Esophagus squamous epithelium (tissue), 5 donors: ENCODE measurements around the gene BRAF. TPM values are rescaled to one million over a fixed set of nuclear protein-coding genes. Genes with fewer than 3 reads are reported as not detected.

ENCODE experiments used
- DNase-seq: peaks from one replicate; lab custom pipeline; 2025; lab: John Stamatoyannopoulos, UW
- H3K27ac ChIP-seq, 4 donors: fragments of 200-600 bp; sonication (generic); one replicate each; pipeline ENCODE4 v1.5.1; 2016 to 2019; ENCODE audit warnings: mild to moderate bottlenecking in 1 of 4
- H3K27me3 ChIP-seq, 4 donors: fragments of 200-600 bp; sonication (generic); 1 replicate in 3 of 4; 2 replicates in 1 of 4; pipeline versions ENCODE4 v1.5.1 to v1.6.0; 2017 to 2021; ENCODE audit warnings: antibody characterized with exemption in 1 of 4
- H3K36me3 ChIP-seq, 3 donors: fragments of 200-600 bp; sonication (generic); one replicate each; pipeline ENCODE4 v1.5.1; 2016 to 2019
- H3K4me1 ChIP-seq, 3 donors: fragments of 200-600 bp; sonication (generic); one replicate each; pipeline ENCODE4 v1.5.1; 2017 to 2019
- H3K4me3 ChIP-seq, 4 donors: fragments of 200-600 bp; sonication (generic); 1 replicate in 3 of 4; 2 replicates in 1 of 4; pipeline ENCODE4 v1.5.1; 2016 to 2019; ENCODE audit warnings: mild to moderate bottlenecking in 2 of 4, moderate library complexity in 1 of 4
- H3K9me3 ChIP-seq, 3 donors: fragments of 200-600 bp; sonication (generic); one replicate each; pipeline ENCODE4 v1.5.1; 2016 to 2019
- CTCF ChIP-seq, 6 experiments: fragments of 450-650 bp in 4 of 6; fragments of 200-600 bp in 2 of 6; sonication (generic) in 2 of 6; IDR thresholded peaks; one replicate each; pipeline ENCODE4 v1.5.1; 2016 to 2019; ENCODE audit warnings: antibody characterized with exemption in 6 of 6, mild to moderate bottlenecking in 4 of 6, moderate library complexity in 4 of 6
- POLR2A ChIP-seq, 4 donors: fragments of 450-650 bp; IDR thresholded peaks; one replicate each; pipeline ENCODE4 v1.6.1; 2017; ENCODE audit warnings: antibody characterized with exemption in 4 of 4, mild to moderate bottlenecking in 4 of 4, moderate library complexity in 3 of 4
- WGBS, 2 donors: methylation state at CpG; one replicate each; pipeline ENCODE4 v1.1.5; 2018; 5-methylcytosine and 5-hydroxymethylcytosine counted together
- intact Hi-C: fragments of 100-400 bp; cut with DNase I; formaldehyde crosslinking; loops from one replicate; pipeline ENCODE4 v1.15.0; 2022
- total RNA-seq, 4 donors: library from RNA; depleted of rRNA; stranded (reverse); fragments of >200 nt; gene quantifications; one replicate each; pipeline ENCODE4 v1.1.0, GENCODE V29; 2016
- donor health status: DM: yes; HTN: yes; CAD: no.

The BRAF gene
- total RNA-seq, 4 donors from 2014 or later, result 10.0 to 40.6 (median 20.6) TPM

DNA sequence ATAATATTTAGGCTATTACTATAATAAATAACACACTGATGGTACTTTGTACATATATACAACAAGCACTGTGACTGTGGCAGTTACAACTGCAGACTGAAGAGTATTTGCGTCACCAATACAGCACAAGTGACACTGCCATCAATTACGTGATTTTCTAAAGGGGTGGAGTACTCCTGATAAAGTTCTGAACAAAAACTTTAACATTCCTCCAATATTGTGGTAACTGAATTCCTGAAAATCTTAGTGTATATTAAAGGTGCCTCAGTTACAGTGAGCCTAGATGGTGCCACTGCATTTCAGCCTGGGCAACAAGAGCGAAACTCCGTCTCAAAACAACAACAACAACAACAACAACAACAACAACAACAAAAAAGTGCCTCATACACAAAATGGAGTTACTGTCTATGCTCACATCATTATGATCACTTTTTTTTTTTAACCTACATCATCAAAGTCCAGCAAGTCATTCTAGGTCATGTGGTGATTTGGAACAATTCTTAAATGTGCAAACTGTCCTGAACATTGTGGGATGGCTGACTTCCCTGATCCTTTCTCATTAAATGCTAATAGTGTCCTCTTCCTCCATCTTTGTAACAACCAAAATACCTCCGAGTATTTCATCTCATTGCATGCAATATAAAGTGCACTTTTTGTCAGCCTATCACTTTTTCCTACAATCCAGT, 15.1 kb downstream of the BRAF start:
- H3K27ac ChIP-seq, result no peak overlapping the region
- intact Hi-C loops, result no loop called here
- WGBS, 2 donors, result 93 to 94% methylated on average over 5 of the region's 5 CpGs

DNA sequence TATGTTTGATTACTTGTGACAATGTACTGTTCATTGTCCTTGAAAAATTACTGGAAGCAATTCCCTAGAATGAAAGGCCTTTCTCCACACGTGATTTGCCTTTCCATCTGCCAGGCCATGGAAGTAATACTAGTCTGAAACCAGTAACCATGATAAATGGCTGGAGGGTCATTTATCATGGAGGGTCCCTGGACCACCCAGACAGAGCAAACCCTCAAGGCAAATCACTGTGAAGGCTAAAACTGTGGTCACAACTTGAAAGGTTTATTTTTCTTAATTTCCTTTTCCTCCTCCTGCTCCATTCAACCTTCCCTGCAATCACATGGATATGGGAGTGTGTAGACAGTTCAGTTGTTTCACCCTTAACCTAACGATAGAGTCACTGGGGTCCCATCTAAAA, 16.4 kb downstream of the BRAF start:
- DNase-seq, result no peak
- intact Hi-C loops, result no loop called here
- Histone ChIP-seq H3K27me3 (no peaks in the 10 kb centered on the region), H3K27ac (no peak overlapping the region), H3K4me1 (peaks cover 0 to 17% (median 5%) of the 10 kb centered on the region in 3 donors), H3K36me3 (peaks cover 0 to 2% (median 0%) of the 10 kb centered on the region in 3 donors), H3K9me3 (no peaks in the 10 kb centered on the region), H3K4me3 (no peak overlapping the region)
- WGBS, 2 donors, result 55 to 83% methylated on average over 2 of the region's 2 CpGs
- TF ChIP-seq POLR2A (IDR thresholded peaks at IDR 0.05) (no peak), CTCF (IDR thresholded peaks at IDR 0.05) (no peak)

More for the DNA sequence above, 15.1 kb downstream of the BRAF start:
- Histone ChIP-seq H3K9me3 (no peaks in the 10 kb centered on the region), H3K36me3 (no peaks in the 10 kb centered on the region), H3K27me3 (no peaks in the 10 kb centered on the region), H3K4me3 (no peak overlapping the region), H3K4me1 (peaks cover 0 to 25% (median 5%) of the 10 kb centered on the region in 3 donors)
- DNase-seq, result no peak
- TF ChIP-seq POLR2A (IDR thresholded peaks at IDR 0.05) (no peak), CTCF (IDR thresholded peaks at IDR 0.05) (no peak)

DNA sequence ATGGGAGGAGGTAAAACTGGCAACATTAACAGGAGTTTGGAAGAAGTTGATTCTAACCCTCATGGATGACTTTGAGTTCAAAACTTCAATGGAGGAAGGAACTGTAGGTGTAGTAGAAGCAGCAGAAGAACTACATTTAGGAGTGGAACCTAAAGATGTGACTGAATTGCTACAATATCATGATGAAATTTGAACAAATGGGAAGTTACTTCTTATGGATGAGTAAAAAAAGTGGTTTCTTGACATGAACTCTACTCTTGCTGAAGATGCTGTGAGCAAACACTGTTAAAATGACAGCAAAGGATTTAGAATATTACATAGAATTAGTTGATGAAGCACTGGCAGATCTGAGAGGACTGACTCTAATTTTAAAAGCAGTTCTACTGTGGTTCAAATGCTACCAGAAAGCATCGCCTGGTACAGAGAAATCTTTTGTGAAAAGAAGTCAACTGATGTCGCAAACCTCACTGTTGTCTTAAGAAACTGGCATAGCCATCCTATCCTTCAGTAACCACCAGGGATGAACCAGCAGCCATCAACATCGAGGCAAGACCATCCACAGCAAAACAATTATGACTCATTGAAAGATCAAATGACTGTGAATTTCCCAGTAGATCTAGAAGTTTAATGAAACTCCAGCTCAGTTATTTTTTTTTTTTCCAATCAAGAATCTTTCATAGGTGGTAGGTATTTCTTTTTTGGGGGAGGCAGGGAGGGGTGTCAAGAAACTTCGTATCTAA, 20.8 kb downstream of the BRAF start:
- peaks cover 0 to 6% (median 0%) of the 10 kb centered on the region in 3 donors for H3K36me3 ChIP-seq
- H3K9me3 ChIP-seq, result no peaks in the 10 kb centered on the region
- intact Hi-C loops, result no loop called here
- WGBS, 2 donors, result 80 to 88% methylated on average over 4 of the region's 4 CpGs
- H3K4me3 ChIP-seq, result no peak overlapping the region
- peaks cover 0 to 6% (median 0%) of the 10 kb centered on the region in 3 donors for H3K4me1 ChIP-seq
- H3K27ac ChIP-seq, result no peak overlapping the region
- H3K27me3 ChIP-seq, result no peaks in the 10 kb centered on the region
- TF ChIP-seq POLR2A (IDR thresholded peaks at IDR 0.05) (no peak), CTCF (IDR thresholded peaks at IDR 0.05) (no peak)
- no peak for DNase-seq

GRCh38 chr7:140902303-140902953, 22.3 kb downstream of the BRAF start:
- 78 to 89% methylated on average over 2 of the region's 2 CpGs for WGBS, 2 donors
- Histone ChIP-seq H3K4me1 (peaks cover 0 to 8% (median 0%) of the 10 kb centered on the region in 3 donors), H3K36me3 (peaks cover 0 to 6% (median 0%) of the 10 kb centered on the region in 3 donors), H3K27me3 (no peaks in the 10 kb centered on the region), H3K27ac (no peak overlapping the region), H3K4me3 (no peak overlapping the region), H3K9me3 (no peaks in the 10 kb centered on the region)
- no peak for TF ChIP-seq POLR2A (IDR thresholded peaks at IDR 0.05)
- no peak for TF ChIP-seq CTCF (IDR thresholded peaks at IDR 0.05)
- no peak for DNase-seq
- intact Hi-C loops, result no loop called here

DNA sequence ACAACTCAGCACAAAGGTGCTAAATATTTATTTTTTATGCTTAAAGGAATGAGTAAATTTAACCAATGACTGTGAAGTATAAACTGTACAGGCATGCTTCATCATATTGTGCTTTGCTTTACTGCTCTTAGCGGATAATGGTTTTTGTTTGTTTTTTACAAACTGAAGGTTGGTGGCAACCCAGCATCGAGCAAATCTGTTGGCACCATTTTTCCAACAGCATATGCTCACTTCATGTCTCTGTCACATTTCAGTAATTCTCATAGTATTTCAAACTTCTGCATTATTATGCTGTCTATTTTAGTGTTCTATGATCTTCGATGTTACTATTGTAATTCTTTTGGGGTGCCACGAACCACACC, 22.8 kb downstream of the BRAF start:
- TF ChIP-seq POLR2A (IDR thresholded peaks at IDR 0.05), result no peak
- H3K9me3 ChIP-seq, result no peaks in the 10 kb centered on the region
- WGBS, 2 donors, result 73 to 94% methylated on average over 4 of the region's 4 CpGs
- no peak overlapping the region for H3K4me3 ChIP-seq
- H3K36me3 ChIP-seq, result peaks cover 0 to 6% (median 0%) of the 10 kb centered on the region in 3 donors
- H3K27me3 ChIP-seq, result no peaks in the 10 kb centered on the region
- H3K4me1 ChIP-seq, result peaks cover 0 to 8% (median 0%) of the 10 kb centered on the region in 3 donors
- no peak overlapping the region for H3K27ac ChIP-seq
- intact Hi-C loops, result no loop called here
- DNase-seq, result no peak
